HG03175 (cell line): ENCODE data around the gene STMN1.
"Not testable (repeated sequence)": the region's sequence is repeated elsewhere in the genome, so short reads cannot be mapped to it uniquely, and the experiment has no call there.

ENCODE experiments used
- ATAC-seq: cut with Tn5 transposase; IDR thresholded peaks from one replicate; pipeline ENCODE4 v1.9.1; 2021; ENCODE audit warnings: mild to moderate bottlenecking, moderate library complexity; ENCODE audit not compliant: unreplicated experiment

Gene STMN1

DNA sequence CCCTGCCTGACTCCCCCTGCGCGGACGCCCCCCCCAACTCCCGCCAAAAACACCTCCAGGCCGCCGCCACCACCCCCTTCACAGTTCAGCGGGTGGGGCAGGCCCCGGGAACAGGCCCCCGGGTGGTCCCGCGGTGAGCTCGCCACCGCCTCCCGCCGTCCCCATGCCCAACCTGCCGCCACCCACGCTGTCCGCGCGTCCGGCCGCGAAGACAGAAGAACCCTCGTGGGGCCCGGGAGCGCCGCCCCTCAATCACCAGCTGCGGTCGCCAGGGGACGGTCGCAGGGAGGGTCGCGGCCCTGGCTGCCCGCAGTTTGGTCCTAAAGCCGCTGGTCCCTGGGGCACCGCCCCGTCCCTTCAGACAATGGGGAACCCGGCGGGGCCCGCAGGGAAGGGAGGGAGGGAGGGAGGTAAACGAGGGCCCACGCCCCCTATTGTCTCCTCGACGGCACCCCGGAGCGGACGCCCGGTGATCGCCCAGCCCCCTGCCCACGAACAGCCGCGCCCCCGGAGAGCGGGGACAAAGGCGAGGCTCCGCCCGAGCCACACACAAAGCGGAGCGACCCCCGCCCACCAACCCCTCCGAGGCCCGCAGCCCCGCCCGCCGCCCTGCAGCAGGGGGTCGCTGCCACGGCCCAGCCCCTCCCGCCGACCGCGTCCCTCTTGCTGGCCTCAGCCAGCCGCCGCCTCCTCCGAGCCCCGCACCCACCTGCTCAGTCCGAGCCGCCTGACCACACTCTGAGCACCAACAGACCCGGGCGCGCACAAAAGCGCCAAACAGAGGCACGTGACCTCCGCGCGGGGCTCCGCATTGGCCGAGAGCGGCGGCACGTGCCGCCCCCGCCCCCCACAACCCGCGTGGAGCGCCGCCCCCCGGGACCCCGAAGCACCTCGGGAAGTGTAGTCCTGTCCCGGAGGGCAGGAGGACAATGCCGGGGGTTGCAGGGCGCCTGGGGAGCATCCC, at the start of gene STMN1:
STMN1 (minus strand) TSS at position 740 of the 964 bp plus-strand sequence. CDS start 1,743 bp downstream, outside the sequence.
- peak; percentile 77 for ATAC-seq

DNA sequence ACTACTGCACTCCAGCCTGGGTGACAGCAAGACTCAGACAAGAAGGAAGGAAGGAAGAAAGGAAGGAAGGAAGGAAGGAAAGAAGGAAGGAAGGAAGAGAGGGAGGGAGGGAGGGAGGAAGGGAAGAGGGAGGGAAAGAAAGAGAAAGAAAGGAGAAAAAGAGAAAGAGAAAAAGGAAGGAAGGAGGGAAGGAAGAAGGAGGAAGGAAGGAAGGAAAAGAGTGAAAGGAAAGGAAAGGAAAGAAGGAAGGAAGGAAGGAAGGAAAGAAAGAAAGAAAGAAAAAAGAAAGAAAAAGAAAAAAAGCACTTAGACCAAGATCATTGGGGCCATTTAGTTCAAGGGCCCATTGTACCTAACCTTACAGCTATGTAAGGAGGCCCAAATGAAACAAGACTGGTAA, 49.3 kb upstream of the STMN1 start:
- no peak for ATAC-seq

DNA sequence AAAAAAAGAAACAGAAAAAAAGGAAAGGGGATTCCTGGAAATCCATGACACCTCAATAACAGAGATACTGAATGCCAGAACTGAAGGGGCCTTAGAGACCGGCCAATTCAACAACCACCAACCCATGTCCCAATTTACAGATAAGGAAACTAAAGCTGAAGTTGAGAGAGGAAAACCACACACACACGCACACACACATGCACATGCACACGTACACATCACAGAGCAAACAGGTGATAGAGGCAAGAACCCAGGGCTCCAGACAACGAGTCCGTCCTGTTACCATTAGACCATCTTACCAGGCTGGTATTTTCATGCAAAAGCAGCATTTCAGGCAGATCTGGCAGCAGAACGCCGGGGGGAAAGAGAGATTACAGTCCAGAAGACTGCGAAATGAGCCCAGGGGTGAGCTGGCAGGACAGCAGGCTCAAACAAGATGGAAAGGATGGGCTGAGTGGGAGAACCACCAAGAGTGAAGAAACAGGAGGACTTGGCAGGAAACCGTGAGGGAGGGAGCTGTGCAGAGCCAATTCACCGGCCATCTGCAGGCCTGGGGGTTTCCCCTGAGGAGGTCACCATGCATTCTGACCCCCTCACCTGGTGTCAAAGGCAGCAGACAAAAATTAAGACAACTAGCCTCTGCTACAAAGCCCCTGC, 48.2 kb upstream of the STMN1 start:
- no peak for ATAC-seq

DNA sequence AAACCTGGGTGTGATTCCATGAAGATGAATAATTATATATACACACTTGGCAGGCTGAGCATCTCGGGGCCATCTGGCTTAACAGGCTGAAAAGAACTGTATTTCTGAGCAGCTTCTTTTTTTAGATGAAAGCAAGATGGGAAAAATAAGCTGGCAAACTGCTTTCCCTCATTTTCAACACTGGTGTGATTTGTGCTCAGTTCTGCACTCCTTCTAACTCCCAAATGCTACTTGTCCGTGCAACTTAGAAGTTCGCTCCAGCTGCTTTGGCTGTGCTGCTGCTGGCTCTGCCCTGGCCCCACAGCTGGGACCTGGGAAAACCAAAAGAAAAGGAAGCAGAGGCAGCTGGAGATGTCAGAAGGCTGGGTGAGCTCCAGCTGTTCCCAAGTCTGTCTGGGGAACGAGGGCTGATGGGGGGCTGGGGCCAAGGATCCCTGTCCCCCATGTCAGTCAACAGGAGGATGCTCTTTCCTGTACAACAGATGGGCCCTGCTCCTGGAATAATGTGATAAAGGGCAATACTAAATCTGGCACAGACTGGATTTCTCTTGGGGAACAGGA, 46.7 kb upstream of the STMN1 start:
- ATAC-seq: no peak

DNA sequence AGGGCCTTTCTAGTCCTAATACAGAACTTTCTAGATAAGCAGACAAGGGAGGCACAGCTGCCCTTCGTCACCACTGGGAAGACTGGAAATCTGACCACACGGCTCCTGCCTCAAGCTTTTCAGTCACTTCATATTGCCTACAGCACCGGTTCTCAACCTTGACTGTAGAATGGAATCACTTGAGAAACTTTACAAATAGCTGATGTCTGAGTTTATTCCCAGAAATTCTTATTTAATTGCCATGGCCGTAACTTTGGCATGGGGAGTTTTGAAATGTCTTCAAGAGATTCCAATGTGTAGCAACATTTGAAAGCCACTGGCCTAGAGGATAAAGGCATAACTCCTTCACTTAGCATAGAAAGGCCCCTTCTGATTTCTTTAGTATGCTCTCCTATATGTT, 42.4 kb upstream of the STMN1 start:
- no peak for ATAC-seq

DNA sequence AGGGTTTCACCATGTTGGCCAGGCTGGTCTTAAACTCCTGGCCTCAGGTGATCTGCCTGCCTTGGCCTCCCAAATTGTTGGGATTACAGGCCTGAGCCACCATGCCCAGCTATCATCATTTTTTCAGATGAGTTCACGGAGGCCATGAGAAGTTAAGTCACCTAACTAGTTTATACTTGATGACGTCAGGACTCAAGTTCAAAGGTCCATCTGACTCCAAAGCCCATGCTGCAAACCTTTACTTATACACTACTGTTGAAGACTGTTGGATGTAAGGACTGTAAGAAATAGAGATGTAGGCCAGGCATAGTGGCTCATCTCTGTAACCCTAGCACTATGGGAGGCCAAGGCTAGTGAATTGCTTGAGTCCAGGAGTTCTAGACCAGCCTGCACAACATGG, 40.8 kb upstream of the STMN1 start:
- no peak for ATAC-seq

DNA sequence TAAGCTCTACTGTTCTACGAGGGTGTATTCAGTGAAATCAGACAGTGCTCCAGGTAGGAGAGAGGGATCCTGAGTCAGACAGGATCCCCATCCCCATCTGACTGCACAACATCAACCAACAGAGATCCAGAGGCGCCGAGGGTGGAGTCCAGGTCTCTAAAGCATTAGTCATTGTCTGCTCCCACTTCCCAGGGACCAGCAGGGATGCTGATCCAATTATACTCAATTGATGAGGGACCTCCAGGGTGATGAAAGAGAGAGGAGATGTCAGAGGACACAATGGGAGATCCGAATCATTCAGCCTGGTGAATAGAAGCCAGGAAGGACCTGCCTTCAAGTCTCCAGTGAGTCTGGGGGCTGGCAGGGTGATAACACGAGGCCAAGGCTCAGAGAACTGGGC, 39.5 kb upstream of the STMN1 start:
- no peak for ATAC-seq

DNA sequence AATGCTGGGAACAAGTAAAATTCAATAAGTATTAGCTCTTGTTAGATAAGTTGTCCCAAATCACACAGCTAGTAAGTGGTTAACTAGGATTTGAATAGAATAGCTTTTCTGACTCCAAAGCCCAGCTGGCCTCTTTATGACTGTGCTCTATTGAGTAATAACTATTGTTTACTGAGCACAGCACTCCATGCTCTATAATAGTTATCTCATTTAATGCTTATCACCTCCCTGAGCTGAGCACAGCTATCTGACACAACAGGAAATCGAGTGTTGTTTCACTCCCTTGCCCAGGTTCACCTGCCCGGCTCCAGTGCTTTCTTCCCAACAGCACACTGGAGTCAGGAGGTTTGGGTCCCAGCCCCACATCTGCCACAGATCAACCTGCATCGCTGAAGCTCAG, 38.8 kb upstream of the STMN1 start:
- no peak for ATAC-seq

DNA sequence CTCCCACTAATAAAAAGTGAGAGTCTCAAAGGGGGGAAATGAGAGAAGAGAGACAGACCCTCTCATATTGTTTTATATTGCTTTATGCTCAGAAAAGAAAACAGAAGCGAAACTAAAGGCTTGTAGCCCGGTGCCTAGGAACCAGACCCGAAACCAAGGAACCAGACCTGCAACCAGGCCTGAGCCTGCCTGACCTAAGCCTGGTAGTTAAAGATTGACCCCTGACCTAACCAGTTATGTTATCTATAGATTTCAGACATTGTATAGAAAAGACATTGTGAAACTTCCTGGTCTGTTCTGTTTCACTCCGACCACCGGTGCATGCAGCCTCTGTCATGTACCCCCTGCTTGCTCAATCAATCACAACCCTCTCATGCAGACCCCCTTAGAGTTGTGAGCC, 37.3 kb upstream of the STMN1 start:
- not testable (repeated sequence) for ATAC-seq

DNA sequence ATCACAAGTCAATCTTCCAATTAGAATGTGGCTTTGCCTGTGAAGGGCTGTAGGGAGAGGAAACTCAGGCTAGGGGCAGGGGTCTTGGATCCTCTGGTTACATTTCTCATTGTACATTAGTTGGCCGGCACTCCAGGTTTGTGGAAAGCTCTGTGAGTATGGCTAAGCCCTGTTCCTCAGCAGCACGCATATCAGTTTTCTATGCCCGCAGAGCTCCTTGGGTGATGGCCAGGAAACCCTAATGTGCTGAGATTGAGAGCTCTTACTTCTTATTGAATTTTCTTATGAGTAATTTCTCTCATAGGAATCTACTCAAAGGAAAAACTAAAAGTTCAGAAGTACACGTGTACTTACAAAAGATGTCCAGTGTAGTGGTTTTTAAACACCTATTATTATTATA, 30.7 kb upstream of the STMN1 start:
- ATAC-seq: no peak

DNA sequence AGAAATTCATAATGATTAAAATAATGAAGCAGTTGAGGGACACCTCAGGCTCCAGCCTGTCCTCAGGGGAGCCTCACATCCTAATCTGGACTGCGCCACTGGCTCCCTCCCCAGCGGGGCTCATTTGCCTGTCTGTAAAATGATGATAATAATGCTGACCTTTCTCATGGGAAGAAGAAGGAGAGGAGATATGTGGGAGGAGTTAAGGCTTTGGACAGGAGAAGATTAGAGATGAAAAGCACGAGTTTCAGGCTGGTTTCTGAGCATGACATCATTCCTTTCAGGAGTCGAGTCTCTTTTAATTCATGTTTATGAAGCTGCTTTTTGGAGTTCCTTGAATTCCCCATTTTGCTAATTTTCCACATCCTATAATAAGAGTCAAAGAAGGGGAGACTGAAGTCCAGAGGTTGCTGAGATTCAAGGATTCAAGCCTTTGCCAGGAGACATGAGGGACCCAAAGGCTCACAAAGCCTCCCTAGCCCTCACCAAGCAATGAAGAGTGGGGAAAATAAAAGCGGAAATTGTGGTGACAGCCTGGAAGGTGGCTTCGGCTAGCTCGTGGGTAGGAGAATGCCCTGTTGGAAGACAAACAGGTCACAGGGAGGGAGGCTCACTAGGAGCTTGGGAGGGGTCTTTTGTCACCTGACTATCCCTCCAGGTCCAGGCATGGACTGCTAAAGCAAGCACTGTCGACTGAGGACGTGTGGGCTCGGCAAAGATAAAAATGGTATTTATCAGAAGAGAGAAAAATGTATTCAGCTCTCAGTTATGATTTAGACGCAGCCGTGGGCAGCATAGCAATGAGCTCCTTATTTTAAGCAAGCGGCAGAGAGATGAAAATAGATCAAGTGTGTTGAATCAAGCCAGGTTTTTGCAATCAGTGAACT, 27.5 kb upstream of the STMN1 start:
- no peak for ATAC-seq

DNA sequence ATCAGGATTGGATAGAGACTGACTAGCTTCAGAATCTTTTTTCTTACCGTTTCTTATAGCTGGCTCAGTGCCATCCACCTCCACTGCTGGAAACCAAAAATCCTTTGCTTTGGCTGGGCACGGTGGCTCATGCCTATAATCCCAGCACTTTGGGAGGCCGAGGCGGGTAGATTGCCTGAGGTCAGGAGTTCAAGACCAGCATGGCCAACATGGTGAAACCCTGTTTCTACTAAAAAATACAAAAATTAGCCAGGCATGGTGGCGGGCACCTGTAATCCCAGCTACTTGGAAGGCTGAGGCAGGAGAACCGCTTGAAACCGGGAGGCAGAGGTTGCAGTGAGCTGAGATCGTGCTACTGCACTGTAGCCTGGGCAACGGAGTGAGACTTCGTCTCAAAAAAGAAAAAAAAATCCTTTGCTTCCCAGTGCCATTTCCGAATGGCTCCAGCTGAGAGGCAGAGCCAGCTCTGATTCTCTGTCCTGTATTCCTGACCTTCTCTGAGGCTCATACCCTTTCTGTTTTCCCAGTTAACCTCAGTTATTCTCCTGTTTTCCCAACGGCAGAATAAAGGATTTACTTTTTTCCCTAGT, 26.7 kb upstream of the STMN1 start:
- ATAC-seq: not testable (repeated sequence)

DNA sequence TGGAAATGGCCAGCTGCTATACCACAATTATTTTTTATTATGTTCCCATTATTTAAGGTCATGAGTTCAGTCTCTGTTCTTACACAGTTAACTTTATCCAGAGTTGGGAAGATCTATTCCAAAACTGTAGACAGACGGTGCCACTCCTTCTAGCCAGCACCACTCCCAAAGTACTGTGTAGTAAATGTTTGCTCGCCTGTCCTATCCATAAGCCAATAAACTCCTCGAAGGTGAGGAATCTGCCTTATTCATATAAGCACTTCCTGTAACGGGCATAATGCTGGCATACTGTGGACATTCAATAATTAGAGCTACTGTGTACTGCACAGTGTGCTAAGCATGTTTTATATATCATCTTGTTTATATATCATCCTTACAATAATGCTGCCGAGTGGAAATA, 26.1 kb upstream of the STMN1 start:
- ATAC-seq: no peak

DNA sequence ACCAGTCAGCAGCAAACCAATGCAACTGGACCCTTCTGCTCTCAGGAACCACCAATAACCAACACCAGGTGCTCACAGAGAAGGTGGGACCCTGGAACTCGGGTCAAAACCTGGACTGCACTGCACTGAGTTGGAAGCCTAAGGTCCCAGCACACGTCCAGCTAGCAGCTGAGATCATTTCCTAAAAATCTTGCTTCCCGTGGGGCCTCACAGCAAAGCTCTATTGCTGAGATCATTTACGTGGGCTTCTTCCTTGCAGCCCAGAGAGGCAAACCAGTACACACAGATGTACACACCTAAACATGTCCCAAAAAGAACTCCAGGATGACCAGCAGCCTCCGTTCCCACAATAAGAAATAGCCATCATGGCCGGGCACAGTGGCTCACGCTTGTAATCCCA, 22.8 kb upstream of the STMN1 start:
- ATAC-seq: no peak

DNA sequence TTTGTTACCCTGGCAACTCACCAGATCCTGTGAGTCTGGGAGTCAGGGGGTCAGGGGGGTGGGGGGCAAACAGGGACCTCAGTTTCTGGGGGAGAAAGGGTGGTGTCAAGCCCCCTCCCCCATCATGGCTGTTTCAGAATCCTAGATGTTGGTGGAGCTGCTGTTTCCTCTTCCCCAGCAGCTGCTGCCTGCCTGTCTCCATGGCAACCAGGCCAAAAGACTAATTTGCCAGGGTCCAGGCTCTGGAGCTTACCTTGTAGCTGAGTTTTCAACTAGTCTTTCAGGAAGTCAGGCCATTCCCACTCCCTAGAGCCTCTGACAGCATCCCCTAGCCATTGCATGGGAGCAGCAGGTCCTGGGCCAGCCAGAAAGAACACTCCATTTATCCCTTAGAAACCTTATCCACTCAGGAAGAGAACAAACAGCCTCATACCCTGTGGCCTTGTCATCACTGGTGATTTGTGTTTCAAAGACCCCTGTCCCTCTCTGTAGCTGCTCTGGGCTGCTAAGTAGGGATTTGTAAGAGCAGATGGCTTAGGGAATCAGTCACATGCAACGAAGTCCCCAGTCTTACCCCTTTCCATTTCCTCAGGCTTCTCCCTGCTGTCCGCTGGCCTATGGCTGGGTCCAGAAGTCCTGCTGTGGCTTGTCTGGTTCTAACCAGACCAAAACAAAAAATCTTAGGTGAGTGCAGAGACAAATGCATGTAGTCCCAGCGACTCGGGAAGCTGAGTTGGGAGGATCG, 21.5 kb upstream of the STMN1 start:
- ATAC-seq: no peak

DNA sequence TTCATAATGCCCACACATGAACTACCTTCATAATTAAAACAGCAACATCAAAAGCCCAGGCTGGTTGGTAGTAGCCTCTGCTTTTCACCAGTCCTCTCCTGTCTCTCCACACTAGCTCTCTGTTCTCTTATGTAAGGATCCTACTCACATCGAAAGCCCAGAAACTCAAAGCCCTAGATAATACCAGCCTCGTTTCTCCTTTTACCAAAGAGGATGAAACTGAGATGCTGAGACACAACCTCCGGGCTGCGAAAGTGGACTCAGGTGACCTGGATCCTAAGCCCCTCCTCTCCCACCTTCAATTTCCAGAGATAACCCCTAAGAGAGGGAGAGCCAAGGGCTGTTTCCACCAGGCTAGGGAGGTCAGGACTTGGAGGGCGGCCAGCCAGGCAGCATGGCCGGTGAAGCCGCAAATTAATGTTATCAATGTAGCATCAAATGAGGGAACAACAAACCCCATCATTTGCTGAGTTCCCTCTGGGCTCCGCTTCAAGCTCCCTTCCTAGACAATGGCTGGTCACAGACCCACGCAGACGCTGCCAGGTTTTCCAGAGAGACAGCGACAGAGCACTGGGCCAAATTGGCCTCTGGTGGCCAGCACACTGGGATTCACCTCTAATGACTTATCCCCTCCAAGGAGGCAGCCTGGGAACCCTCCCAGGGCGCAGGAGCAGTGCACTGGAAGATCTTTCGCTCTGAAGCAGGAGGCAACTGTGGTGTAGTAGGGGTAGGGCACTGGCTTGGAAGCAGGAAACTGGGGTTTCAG, 20.7 kb upstream of the STMN1 start:
- ATAC-seq: no peak

DNA sequence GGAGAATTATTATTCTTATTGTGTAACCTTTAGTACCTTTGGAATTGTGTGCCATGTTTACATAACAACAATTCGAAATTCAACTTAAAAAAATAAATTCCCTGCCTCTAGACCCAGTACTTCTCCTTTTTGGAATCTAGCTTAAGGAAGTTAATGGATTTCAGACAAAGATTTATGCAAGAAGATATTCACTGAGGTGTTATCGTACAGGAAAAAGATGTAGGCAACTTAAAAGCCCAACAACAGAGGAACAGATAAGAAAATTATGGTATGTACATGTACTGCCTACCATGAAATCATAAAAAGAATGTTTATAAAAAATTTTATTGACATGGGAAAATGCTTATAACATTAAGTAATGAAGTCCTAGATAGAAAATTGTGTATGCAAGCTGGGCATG, 18.2 kb upstream of the STMN1 start:
- no peak for ATAC-seq

DNA sequence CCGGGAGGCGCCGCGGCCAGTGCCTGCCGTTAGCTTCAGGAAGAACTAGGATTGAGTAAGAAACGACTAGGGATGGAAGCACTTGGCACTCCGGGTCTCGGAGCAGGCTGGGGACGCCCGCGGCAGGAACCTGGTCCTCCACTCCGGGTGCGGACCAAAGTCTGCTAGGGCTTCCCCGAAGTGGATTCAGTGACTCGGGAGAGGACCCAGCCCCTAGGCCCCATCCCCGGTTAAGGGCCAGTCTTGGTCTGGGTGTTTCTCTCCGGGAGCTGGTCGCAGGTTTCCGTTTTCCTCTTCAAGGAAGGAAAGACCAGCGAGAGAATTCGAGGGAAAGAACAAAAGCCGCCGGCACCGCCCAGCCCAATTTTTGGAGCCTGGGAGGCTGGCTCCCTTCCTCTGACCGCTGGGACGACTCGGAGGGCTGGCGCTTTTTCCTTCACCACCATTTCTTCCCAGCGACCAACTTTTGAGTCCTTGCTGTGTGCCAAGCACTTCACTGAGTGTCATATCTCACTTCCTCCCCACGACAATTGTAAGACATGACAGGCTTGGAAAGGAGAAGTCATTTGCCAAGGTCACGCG, 16.8 kb upstream of the STMN1 start:
- no peak for ATAC-seq
